GM18858 (cell line): ENCODE measurements around the gene GPX4.

Experiments used
- ATAC-seq: cut with Tn5 transposase; IDR thresholded peaks from one replicate; pipeline ENCODE4 v1.9.1; 2021; ENCODE audit not compliant: unreplicated experiment

The GPX4 gene, protein sequence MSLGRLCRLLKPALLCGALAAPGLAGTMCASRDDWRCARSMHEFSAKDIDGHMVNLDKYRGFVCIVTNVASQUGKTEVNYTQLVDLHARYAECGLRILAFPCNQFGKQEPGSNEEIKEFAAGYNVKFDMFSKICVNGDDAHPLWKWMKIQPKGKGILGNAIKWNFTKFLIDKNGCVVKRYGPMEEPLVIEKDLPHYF

DNA sequence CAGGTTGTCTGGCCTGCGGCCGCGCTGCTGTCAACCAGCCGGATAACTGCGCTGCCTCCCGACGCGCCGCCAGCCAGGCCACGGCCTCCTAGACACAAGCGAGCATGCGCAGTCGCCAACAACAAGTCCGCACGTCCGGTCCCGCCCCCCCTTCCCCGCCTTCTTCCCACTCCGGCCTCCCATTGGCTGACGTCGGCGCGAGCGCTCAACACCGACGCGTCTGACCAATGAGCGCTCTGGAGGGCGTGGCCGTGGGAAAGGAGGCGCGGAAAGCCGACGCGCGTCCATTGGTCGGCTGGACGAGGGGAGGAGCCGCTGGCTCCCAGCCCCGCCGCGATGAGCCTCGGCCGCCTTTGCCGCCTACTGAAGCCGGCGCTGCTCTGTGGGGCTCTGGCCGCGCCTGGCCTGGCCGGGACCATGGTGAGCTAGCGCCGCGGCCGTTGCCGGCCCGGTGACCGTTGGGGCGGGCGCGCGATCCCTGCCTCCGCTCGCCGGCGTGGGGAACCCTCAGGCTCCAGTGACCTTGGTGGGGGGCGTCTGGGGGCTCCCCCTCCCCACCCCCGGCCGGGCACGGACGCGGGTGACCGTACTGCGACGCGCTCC is at the start of gene GPX4:
Gene GPX4, plus strand, starts transcription at position 287 of the 603 bp plus-strand sequence. Its CDS starts 50 bp downstream, at position 337.
- ATAC-seq = peak; percentile 54

DNA sequence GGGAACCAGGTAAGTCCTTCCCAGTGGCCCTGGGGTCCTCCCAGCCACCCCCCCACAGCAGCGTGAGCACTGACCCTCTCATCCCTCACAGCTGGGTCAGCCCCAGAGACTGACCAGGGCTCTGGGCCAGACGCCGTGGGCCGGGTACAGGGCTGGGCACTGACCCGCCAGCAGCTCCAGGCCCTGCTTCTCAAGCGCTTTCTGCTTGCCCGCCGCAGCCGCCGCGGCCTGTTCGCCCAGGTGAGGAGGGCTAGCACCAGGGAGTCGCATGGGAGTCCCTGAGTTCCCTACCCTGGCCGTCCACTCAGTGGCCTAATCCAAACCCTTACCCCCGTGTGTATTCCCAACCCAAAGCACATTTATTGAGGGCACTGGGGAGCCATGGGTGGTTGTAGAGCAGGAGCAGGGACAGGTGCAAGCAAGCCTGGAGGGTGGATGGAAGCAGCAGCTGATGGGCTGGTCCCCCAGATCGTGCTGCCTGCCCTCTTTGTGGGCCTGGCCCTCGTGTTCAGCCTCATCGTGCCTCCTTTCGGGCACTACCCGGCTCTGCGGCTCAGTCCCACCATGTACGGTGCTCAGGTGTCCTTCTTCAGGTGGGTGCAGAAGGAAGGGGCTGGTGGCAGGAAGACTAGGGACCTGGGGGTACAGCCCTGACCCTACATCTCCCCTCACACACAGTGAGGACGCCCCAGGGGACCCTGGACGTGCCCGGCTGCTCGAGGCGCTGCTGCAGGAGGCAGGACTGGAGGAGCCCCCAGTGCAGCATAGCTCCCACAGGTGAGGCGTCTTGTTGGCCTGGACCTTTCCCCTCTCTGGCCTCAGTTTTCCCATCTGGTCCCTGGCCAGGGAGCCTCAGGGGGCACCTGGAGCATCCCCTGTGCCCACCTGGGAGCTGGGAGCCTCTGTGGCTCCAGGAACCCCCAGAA is 49.4 kb upstream of the GPX4 start:
- ATAC-seq = no peak

DNA sequence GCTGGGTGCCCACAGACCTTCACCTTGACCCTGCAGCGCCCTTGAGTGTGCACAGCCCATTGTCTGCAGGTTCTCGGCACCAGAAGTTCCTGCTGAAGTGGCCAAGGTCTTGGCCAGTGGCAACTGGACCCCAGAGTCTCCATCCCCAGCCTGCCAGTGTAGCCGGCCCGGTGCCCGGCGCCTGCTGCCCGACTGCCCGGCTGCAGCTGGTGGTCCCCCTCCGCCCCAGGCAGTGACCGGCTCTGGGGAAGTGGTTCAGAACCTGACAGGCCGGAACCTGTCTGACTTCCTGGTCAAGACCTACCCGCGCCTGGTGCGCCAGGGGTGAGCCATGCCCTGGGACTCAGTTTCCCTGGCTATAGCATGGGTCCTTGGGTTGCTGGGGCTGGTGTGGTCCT is 48.8 kb upstream of the GPX4 start:
- no peak for ATAC-seq

DNA sequence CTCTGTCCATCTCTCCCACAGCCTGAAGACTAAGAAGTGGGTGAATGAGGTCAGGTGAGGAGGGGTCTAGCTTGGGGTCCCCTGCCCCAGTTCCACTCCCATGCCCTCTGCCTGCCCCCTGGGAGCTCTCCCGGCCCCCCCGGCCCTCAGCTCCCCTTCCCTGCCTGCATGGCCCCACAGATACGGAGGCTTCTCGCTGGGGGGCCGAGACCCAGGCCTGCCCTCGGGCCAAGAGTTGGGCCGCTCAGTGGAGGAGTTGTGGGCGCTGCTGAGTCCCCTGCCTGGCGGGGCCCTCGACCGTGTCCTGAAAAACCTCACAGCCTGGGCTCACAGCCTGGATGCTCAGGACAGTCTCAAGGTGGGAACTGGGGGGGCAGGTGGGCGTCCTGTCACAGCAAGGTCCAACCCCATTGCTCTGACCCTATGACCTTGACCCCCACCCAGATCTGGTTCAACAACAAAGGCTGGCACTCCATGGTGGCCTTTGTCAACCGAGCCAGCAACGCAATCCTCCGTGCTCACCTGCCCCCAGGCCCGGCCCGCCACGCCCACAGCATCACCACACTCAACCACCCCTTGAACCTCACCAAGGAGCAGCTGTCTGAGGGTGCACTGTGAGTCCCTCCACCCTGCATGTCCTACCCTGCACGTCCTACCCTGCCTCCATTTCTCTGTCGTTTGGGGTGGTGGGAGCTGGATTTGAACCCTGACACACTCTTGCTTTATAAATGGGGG is 47.7 kb upstream of the GPX4 start:
- ATAC-seq = no peak

DNA sequence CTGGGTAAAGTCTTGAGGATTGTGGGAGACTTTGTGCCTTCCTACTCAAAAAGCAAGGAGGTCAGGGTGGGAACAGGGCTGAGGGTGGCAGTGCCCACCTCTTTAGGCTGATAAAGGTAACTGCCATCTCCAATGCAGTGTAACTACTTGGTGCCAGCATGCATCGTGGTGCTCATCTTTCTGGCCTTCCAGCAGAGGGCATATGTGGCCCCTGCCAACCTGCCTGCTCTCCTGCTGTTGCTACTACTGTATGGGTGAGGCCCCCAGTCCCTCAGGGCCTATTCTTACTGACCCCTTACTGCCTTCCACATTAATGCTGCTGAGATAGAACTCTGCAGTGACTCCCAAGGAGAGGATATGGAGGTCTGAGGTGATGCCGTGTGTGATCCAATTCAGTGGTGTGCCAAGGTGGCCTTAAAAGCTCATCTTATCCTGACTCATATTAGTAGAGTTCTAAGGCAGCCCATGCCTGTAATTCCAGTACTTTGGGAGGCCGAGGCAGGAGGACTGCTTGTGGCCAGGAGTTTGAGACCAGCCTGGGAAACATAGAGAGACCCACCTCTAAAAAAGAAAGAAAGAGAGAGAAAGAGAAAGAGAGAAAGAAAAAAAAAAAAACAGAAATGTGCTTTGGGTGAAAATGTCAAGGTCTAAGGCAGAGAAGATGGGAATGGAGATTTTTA is 46.5 kb upstream of the GPX4 start:
- no peak for ATAC-seq

DNA sequence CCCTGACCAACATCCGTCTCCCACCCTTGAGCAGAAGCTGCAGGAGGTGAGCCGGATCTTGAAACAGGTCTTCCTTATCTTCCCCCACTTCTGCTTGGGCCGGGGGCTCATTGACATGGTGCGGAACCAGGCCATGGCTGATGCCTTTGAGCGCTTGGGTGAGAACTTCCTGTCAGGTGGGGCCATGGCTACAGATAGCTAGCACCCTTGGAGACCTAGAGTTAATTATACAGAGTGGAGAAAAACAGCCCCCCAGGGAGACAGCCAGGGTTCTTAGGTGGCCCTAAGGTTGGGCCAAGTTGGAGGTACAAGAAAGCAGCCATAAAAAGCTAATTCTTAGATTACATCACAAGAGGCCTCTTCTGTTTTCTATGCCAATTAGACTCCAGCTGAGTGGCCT is 45.7 kb upstream of the GPX4 start:
- no peak for ATAC-seq

DNA sequence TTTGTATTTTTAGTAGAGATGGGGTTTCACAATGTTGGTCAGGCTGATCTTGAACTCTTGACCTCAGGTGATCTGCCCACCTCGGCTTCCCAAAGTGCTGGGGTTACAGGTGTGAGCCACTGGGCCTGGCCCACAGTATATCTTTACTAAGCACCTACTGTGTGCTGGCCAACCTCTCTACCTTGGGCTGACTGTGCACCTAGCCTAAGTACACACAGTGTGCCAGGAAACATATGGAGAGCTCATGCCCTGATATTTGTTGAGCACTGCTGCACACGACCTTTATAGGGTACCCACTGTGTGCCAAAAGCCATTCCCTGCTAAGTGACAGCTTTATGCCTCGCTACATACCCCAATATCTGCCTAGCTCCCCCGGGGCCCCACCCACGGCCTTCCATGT is 43.1 kb upstream of the GPX4 start:
- no peak for ATAC-seq

DNA sequence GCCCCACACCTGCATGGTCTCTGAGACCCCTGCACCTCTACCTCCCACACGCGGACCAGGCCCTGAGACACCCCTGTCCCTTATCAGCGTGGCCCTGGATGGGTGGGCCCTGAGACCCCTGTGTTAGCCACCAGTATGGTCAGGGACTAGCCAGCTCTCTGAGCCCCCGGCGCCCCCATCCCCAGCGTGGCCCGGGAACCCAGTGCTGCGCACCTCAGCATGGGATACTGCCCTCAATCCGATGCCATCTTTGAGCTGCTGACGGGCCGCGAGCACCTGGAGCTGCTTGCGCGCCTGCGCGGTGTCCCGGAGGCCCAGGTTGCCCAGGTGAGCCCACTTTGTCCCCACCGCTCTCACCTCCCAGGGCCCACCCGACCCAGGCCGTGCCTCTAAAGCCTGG is 41.8 kb upstream of the GPX4 start:
- ATAC-seq = no peak

DNA sequence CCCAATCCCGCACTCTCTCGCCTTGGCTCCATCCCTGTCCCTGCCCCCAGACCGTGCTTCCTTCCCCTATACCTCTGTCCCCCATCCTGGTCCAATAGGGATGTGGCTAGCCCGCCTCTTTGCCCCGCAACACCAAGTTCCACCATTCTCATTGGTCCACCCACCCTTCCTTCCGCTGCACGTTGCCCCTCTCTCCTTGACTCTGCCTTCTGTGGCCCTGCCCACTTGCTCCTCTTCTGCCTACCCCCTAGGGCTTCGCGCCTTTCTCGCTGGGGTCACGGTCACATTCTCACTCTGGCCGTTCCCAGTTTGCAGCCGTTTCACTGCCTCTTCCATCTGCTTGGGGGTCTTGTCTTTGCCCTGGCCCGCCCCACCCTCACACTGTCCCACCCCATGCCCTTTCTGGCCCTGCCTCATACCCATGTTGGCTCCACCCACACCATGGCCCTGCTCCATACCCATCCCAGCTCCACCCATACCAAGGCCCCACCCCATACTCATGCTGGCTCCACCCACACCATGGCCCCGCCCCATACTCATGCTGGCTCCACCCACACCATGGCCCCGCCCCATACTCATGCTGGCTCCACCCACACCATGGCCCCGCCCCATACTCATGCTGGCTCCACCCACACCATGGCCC is 41.3 kb upstream of the GPX4 start:
- no peak for ATAC-seq

DNA sequence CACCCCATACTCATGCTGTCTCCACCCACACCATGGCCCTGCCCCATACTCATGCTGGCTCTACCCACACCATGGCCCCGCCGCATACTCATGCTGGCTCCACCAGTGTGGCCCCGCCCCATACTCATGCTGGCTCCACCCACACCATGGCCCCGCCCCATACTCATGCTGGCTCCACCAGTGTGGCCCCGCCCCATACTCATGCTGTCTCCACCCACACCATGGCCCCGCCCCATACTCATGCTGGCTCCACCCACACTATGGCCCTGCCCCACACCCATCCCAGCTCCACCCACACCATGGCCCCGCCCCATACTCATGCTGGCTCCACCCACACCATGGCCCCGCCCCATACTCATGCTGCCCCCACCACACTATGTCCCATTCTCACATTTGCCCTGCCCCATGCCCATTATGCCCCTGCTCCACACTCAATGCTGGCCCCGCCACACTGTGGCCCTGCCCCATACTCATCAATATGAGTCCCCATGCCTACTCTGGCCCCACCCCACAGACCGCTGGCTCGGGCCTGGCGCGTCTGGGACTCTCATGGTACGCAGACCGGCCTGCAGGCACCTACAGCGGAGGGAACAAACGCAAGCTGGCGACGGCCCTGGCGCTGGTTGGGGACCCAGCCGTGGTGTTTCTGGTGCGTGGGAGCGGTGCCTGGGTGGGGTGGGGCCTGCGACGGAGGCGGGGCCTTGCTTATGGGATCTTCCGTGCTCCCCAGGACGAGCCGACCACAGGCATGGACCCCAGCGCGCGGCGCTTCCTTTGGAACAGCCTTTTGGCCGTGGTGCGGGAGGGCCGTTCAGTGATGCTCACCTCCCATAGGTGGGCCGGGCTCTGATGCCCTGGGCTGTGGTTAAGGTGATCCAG is 40.5 kb upstream of the GPX4 start:
- ATAC-seq = no peak

DNA sequence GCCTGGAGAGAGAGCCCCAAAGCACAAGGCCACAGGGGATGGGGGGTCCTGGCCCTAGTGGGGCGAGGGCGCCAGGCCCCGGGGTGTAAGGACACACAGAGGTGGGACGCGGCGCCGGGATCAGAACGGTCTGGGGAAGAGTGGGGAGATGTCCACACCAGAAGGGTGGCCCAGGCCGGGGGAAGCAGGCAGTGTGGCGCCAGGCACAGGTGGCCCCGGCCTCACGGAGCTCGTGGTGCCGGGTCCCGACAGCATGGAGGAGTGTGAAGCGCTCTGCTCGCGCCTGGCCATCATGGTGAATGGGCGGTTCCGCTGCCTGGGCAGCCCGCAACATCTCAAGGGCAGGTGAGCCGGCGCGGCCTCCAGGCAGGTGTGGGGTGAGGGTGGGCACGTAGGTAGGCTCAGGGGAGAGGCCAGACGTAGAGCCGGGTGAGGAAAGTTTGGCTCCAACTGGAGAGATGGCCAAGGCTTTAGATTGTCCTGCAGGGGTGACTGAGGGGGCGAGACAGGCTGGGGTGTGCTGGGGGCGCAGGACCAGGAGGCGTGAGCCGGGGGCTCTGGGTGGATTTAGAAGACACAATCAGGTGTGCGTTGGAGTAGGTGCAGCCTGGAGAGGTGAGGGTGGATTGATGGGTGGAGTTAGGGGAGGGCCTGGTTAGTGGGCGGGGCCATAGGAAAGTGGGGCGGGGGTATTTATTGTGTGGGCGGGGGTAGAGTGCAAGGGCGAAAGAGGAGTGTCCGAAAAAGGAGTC is 39.7 kb upstream of the GPX4 start:
- ATAC-seq = no peak

DNA sequence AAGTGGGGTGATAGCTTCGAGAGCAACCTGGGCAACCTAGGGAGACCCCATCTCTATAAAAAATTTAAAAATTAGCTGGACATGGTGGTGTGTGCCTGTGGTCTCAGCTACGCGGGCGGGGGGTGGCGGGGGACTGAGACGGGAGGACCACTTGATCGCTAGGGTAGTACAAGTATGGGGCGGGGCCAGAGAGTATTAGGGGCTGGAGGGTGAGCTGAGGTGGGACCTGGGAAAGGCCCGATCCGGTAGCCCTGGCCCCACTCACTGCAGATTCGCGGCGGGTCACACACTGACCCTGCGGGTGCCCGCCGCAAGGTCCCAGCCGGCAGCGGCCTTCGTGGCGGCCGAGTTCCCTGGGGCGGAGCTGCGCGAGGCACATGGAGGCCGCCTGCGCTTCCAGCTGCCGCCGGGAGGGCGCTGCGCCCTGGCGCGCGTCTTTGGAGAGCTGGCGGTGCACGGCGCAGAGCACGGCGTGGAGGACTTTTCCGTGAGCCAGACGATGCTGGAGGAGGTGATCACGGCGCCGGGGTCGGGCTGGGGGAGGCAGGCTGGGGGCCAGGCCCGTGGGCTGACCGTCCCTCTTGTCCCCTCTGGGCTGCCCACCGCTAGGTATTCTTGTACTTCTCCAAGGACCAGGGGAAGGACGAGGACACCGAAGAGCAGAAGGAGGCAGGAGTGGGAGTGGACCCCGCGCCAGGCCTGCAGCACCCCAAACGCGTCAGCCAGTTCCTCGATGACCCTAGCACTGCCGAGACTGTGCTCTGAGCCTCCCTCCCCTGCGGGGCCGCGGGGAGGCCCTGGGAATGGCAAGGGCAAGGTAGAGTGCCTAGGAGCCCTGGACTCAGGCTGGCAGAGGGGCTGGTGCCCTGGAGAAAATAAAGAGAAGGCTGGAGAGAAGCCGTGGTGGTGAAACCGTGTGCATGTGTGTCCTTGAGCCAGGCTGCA is 38.9 kb upstream of the GPX4 start:
- no peak for ATAC-seq

DNA sequence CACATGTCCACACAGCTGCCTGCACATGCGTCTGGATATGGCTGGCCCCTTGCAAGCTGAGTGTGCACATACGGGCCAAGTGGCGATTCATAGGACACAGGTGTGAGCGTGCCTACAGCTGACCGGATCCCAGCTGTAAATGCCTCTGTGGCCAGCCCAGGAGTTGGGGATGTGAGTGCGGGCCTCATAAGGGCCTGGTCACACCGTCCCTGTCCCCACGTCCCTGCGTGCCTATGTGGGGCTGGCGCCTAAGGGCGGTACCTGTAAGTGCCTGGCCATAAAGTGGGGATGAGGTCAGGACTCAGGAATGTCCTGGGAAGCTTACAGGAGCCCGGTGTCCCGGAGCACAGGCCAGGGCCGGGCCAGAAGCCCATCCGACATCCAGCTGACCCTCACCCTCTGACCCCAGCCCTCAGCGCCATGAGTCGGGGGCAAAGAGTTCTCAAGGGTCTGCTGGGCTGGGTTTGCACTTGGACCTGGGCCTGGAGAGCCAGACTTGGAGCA is 38.1 kb upstream of the GPX4 start:
- ATAC-seq = no peak

DNA sequence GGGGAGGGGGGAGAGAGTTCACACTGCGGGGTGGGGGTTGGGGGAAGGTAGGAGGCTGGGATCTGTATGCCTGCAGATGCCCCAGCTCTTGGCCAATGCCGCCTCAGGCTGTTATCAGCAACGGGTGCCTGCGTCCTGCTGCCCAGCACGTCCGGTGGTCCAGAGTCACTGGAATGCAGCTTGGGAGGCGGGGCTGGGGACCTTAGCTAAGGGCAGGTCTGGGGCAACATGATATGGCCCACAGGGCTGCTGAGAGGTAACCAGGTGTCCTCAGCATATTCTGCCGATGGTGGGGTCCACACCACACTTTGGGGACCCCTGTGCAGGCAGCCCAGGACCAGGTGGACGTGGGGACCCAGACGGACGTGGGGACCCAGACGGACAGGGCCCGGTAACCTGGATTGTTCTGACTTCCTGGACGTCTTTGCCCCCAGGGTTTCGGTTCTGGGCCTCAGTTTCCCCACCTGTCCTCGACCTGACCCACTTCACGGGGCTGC is 37.5 kb upstream of the GPX4 start:
- ATAC-seq = no peak

DNA sequence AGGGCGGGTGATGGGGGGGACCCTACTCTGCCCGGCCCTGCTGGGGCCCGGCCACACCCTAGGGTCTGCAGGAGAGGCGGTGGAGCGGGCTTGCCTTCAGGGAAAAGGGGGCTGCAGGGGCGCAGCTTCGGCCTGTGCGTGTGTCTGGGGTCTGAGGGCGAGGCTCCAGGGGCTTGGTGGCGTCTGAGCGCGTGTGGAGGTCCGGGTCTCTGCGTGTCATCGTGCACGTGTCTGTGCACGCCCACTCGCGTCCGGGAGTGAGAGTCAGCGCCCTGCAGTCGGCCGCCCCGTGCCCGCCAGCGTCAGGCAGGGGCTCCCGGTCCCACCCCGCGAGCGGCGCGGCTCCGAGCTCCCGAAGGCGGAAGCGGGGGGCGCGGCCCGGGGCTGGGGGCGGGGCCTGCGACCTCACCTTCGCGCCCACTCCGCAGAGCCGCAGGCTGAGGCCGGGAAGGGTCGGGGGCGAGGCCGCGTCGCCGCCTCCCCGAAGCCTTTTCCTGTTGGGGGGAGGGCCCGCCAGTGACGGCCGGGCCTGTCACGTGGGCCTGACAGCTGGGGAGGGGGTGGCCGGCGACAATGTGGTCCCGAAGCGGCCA is 37.0 kb upstream of the GPX4 start, which contains the start of gene ARHGAP45:
Gene ARHGAP45, plus strand, starts transcription at position 420 of the 593 bp plus-strand sequence. CDS start 239 bp downstream, outside the sequence.
- no peak for ATAC-seq

DNA sequence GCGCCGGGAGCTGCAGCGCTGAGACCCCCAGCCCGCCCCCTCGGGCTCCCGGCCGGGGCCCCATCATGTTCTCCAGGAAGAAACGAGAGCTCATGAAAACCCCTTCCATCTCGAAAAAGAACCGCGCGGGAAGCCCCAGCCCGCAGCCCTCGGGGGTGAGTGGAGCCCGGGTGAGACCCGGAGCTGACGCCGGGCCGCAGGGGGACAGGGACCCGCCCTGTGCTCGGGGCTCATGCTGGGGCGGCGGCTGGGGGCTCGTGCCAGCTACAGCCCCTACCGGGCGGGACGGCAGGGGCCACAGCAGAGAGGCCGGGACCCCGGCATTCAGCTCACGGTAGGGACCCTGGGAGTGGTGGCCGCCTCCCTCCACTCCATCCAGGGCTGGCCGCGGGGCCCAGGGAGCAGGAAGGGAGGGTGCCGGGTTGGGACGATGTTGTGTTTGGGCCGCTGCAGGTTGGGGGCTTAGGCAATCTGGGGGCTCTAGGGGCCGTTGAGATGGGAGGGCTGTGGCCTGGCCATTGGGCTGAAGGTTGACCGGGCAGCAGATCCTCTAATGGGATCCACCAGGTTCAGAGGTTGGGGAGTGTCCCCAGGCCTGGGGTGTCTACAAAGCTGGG is 36.3 kb upstream of the GPX4 start:
- no peak for ATAC-seq
